CD4-positive, alpha-beta T cell treated with Interleukin-21 for 1 hour (primary cell): Measurements from ENCODE around the gene NINJ2.
"Not testable (repeated sequence)": the region's sequence is repeated elsewhere in the genome, so short reads cannot be mapped to it uniquely, and the experiment has no call there.

Experiments used
- DNase-seq: peaks from one replicate; pipeline ENCODE4 v3.0.0-alpha.2; 2020

NINJ2 gene

GRCh38 chr12:639988-640387 is 23.3 kb downstream of the NINJ2 start:
- no peak for DNase-seq

- no peak for DNase-seq
These were observed 23.7 kb downstream of the NINJ2 start for GRCh38 chr12:639566-639965.

GRCh38 chr12:638953-639557 is 24.2 kb downstream of the NINJ2 start:
- DNase-seq = peak; percentile 16

- no peak for DNase-seq
These were observed 26.6 kb downstream of the NINJ2 start for GRCh38 chr12:636632-637031.

- no peak for DNase-seq
These were observed 29.5 kb downstream of the NINJ2 start for GRCh38 chr12:633731-634130.

GRCh38 chr12:632102-632696 is 31.0 kb downstream of the NINJ2 start:
- no peak for DNase-seq

GRCh38 chr12:630656-631632 is 32.3 kb downstream of the NINJ2 start:
- DNase-seq = peak; percentile 73

- not testable (repeated sequence) for DNase-seq
These were observed 34.5 kb downstream of the NINJ2 start for GRCh38 chr12:628742-629078.

- DNase-seq = no peak
These were observed 35.1 kb downstream of the NINJ2 start for GRCh38 chr12:627863-628741.

GRCh38 chr12:627285-627684 is 36.0 kb downstream of the NINJ2 start:
- DNase-seq = no peak

GRCh38 chr12:625998-626397 is 37.2 kb downstream of the NINJ2 start:
- DNase-seq = no peak

GRCh38 chr12:623865-624372 is 39.3 kb downstream of the NINJ2 start:
- DNase-seq = no peak

GRCh38 chr12:623172-623864 is 39.9 kb downstream of the NINJ2 start:
- DNase-seq = no peak

GRCh38 chr12:622416-622815 is 40.8 kb downstream of the NINJ2 start:
- DNase-seq = peak; percentile 49

- no peak for DNase-seq
These were observed 43.9 kb downstream of the NINJ2 start for GRCh38 chr12:619346-619745.

- DNase-seq = no peak
These were observed 44.6 kb downstream of the NINJ2 start for GRCh38 chr12:618605-619004.

- DNase-seq = no peak
These were observed 45.8 kb downstream of the NINJ2 start for GRCh38 chr12:617304-617915.

GRCh38 chr12:615620-616019 is 47.6 kb downstream of the NINJ2 start:
- no peak for DNase-seq

- DNase-seq = peak; percentile 29
These were observed 48.8 kb downstream of the NINJ2 start for GRCh38 chr12:614411-614970.

GRCh38 chr12:613996-614395 is 49.2 kb downstream of the NINJ2 start:
- DNase-seq = no peak

GRCh38 chr12:612886-613285 is 50.4 kb downstream of the NINJ2 start:
- no peak for DNase-seq
